GM12873 (cell line): ENCODE results near the gene BIRC3.

ENCODE experiments used
- CTCF ChIP-seq: IDR thresholded peaks from 2 replicates; pipeline ENCODE4 v1.5.1; 2012; ENCODE audit warnings: low read depth, mild to moderate bottlenecking, moderate library complexity, low read length, control low read depth; ENCODE audit not compliant: insufficient read depth; ENCODE audit errors: missing control alignments

The BIRC3 gene

GRCh38 chr11:102346456-102346747, 29.1 kb downstream of the BIRC3 start:
- TF ChIP-seq CTCF, result no peak

GRCh38 chr11:102346748-102347461, 29.6 kb downstream of the BIRC3 start, which contains the start of gene BIRC2:
TSS of gene BIRC2 (plus strand) at chr11:102347214. CDS start at chr11:102349855, 2,641 bp downstream.
- TF ChIP-seq CTCF, result peak; percentile 75

- no peak for TF ChIP-seq CTCF
These were observed 30.4 kb downstream of the BIRC3 start for GRCh38 chr11:102347462-102348370.

GRCh38 chr11:102357116-102357515, 39.8 kb downstream of the BIRC3 start:
- no peak for TF ChIP-seq CTCF

GRCh38 chr11:102359372-102359771, 42.1 kb downstream of the BIRC3 start:
- TF ChIP-seq CTCF, result no peak

GRCh38 chr11:102360681-102361080, 43.4 kb downstream of the BIRC3 start:
- TF ChIP-seq CTCF, result no peak
